ENCODE results near the gene LDHB.

DNA sequence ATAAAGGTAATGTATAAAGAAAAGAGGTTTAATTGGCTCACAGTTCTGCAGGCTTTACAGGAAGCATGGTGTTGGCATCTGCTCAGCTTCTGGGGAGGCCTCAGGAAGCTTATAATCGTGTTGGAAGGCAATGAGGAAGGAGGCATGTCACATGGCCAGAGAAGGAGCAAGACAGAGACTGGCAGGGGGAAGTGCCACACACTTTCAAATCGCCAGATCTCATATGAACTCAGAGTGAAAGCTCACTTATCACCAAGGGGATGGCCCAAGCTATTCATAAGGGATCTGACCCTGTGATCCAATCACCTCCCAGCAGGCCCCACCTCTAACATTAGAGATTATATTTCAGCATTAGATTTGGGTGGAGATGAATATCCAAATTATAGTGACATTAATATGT is 26.3 kb downstream of the LDHB start:
- TF ChIP-seq POLR2AphosphoS5 (IDR thresholded peaks at IDR 0.05; ENCODE audit: insufficient read depth in 1 of 2, low read depth in 1 of 2): no peak
- TF ChIP-seq, protein P1, sequence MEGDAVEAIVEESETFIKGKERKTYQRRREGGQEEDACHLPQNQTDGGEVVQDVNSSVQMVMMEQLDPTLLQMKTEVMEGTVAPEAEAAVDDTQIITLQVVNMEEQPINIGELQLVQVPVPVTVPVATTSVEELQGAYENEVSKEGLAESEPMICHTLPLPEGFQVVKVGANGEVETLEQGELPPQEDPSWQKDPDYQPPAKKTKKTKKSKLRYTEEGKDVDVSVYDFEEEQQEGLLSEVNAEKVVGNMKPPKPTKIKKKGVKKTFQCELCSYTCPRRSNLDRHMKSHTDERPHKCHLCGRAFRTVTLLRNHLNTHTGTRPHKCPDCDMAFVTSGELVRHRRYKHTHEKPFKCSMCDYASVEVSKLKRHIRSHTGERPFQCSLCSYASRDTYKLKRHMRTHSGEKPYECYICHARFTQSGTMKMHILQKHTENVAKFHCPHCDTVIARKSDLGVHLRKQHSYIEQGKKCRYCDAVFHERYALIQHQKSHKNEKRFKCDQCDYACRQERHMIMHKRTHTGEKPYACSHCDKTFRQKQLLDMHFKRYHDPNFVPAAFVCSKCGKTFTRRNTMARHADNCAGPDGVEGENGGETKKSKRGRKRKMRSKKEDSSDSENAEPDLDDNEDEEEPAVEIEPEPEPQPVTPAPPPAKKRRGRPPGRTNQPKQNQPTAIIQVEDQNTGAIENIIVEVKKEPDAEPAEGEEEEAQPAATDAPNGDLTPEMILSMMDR (IDR thresholded peaks at IDR 0.05): no peak
